ENCODE measurements around the gene SPIB. TPM values are rescaled to one million over a fixed set of nuclear protein-coding genes. Genes with fewer than 3 reads are reported as not detected.
A peak's percentile ranks its signal among the peaks of the same experiment; 100 is the strongest.

The SPIB gene
- total RNA-seq, 2 donors from 2014 or later = 0.11 to 2.6 TPM

DNA sequence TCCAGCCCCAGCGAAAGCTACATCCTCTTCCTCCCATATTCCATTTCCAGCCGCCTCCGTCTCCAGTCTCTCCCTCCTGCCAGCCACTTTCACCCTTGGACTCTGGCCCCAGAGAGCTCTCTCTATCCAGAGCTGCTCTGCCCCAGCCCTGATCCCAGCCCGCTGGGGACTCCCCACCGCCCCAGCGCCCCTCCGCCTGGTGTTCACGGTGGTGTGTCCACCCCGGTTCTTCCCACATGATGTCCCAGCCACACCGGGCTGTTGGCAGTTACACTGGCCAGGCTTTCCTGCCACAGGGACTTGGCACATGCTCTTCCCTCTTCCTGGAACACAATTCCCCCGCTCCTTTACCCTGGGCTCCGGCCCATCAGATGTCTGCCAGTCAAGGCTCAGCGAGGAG, 46.3 kb downstream of the SPIB start:
- no peak overlapping the region for H3K4me3 Mint-ChIP-seq

DNA sequence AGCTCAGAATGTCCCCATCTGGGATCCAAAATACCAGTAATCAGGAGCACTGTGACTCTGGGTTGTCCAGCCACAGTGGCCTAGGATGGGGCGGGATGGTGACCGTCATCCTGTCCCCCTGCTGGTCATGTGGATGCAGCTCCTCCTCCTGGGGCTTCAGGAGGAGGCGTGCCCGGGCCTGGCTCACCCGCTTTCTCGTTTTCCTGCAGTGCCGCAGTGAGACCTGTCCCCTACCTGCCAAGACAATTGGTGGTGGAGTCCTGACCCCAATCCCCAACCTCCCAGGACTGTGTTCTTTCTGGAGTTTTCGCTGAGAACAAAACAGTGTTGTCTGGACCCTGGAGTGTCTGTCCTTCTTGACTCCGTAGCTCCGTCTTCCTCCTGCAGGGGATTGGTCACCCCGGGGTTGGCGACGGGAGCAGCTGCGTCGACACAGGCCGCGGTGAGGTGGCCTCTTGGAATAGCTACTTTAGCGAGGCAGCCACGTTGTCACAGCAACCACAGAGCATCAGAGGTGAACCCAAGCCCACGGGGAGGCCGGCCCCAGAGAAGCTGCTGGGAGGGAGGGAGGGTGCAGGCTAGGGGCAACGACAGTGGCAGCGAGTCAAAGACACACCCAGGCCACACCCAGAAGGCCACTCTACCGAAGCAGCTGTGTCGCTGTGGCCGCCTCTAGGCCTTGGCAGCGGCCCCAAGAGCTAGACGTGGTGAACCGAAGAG, 47.4 kb downstream of the SPIB start:
- H3K4me1 ChIP-seq (ENCODE audit: control insufficient read depth, insufficient read depth, low read length) = no peaks in the 10 kb centered on the region
- peak; percentile 92 for DNase-seq
- no peak overlapping the region for H3K4me3 ChIP-seq (ENCODE audit: low read length)
- WGBS, 2 experiments (ENCODE audit: insufficient coverage in 1 of 2, insufficient read length in 1 of 2) = 72 to 83% methylated on average over 18 to 29 of the region's 29 CpGs
- H3K27ac ChIP-seq (ENCODE audit: low read depth, low read length) = peak overlapping the region; percentile 30
- no peaks in the 10 kb centered on the region for H3K27me3 ChIP-seq (ENCODE audit: control insufficient read depth, insufficient read depth, low read length, poor library complexity, severe bottlenecking)
- Mint-ChIP-seq H3K36me3 (ENCODE audit: low read depth) (no peaks in the 10 kb centered on the region), H3K4me3 (no peak overlapping the region), H3K9me3 (no peaks in the 10 kb centered on the region), H3K27ac (peak overlapping the region; percentile 84), H3K4me1 (peaks cover 5% of the 10 kb centered on the region), H3K27me3 (ENCODE audit: insufficient read depth) (peaks cover 7% of the 10 kb centered on the region)
- no peaks in the 10 kb centered on the region for H3K36me3 ChIP-seq (ENCODE audit: control insufficient read depth, insufficient read depth, low read length)
- no peak overlapping the region for H3K9ac ChIP-seq (ENCODE audit: extremely low read depth, low read length, poor library complexity, severe bottlenecking)
- no peaks in the 10 kb centered on the region for H3K9me3 ChIP-seq (ENCODE audit: control insufficient read depth, low read length)
- TF ChIP-seq CTCF (conservative IDR thresholded peaks at IDR 0.05) = peak; percentile 82

More for the DNA sequence above, 46.3 kb downstream of the SPIB start:
- H3K4me1 ChIP-seq (ENCODE audit: control insufficient read depth, insufficient read depth, low read length) = no peaks in the 10 kb centered on the region
- H3K27me3 Mint-ChIP-seq (ENCODE audit: insufficient read depth) = peaks cover 7% of the 10 kb centered on the region
- no peaks in the 10 kb centered on the region for H3K36me3 Mint-ChIP-seq (ENCODE audit: low read depth)
- H3K9me3 ChIP-seq (ENCODE audit: control insufficient read depth, low read length) = no peaks in the 10 kb centered on the region
- WGBS, 2 experiments (ENCODE audit: insufficient coverage in 1 of 2, insufficient read length in 1 of 2) = 93 to 97% methylated on average over 6 to 13 of the region's 13 CpGs
- H3K9ac ChIP-seq (ENCODE audit: extremely low read depth, low read length, poor library complexity, severe bottlenecking) = no peak overlapping the region
- H3K9me3 Mint-ChIP-seq = no peaks in the 10 kb centered on the region
- no peak for DNase-seq
- no peak overlapping the region for H3K4me3 ChIP-seq (ENCODE audit: low read length)
- no peak overlapping the region for H3K27ac Mint-ChIP-seq
- no peaks in the 10 kb centered on the region for H3K36me3 ChIP-seq (ENCODE audit: control insufficient read depth, insufficient read depth, low read length)
- no peak for TF ChIP-seq CTCF (conservative IDR thresholded peaks at IDR 0.05)
- H3K4me1 Mint-ChIP-seq = peaks cover 5% of the 10 kb centered on the region
- no peaks in the 10 kb centered on the region for H3K27me3 ChIP-seq (ENCODE audit: control insufficient read depth, insufficient read depth, low read length, poor library complexity, severe bottlenecking)
- H3K27ac ChIP-seq (ENCODE audit: low read depth, low read length) = no peak overlapping the region

GRCh38 chr19:50466706-50467039, 47.9 kb downstream of the SPIB start:
- Histone ChIP-seq H3K4me3 (ENCODE audit: low read length) (no peak overlapping the region), H3K9me3 (ENCODE audit: control insufficient read depth, low read length) (peaks cover 4% of the 10 kb centered on the region), H3K27ac (ENCODE audit: low read depth, low read length) (no peak overlapping the region), H3K36me3 (ENCODE audit: control insufficient read depth, insufficient read depth, low read length) (no peaks in the 10 kb centered on the region), H3K4me1 (ENCODE audit: control insufficient read depth, insufficient read depth, low read length) (no peaks in the 10 kb centered on the region), H3K9ac (ENCODE audit: extremely low read depth, low read length, poor library complexity, severe bottlenecking) (no peak overlapping the region), H3K27me3 (ENCODE audit: control insufficient read depth, insufficient read depth, low read length, poor library complexity, severe bottlenecking) (no peaks in the 10 kb centered on the region)
- Mint-ChIP-seq H3K4me3 (no peak overlapping the region), H3K36me3 (ENCODE audit: low read depth) (no peaks in the 10 kb centered on the region), H3K9me3 (no peaks in the 10 kb centered on the region), H3K27ac (no peak overlapping the region), H3K27me3 (ENCODE audit: insufficient read depth) (peaks cover 7% of the 10 kb centered on the region), H3K4me1 (peaks cover 5% of the 10 kb centered on the region)
- DNase-seq = no peak
- WGBS, 2 experiments (ENCODE audit: insufficient coverage in 1 of 2, insufficient read length in 1 of 2) = 87 to 90% methylated on average over 5 to 11 of the region's 11 CpGs
- TF ChIP-seq CTCF (conservative IDR thresholded peaks at IDR 0.05) = no peak
